Thyroid gland (tissue), 4 donors: ENCODE results near the gene XRCC5.

Experiments used
- CTCF ChIP-seq, 6 experiments: fragments of 200-600 bp in 3 of 6; fragments of 450-650 bp in 3 of 6; sonication (generic) in 3 of 6; IDR thresholded peaks; one replicate each; pipeline ENCODE4 v1.5.1; 2016 to 2019; ENCODE audit warnings: antibody characterized with exemption in 6 of 6, mild to moderate bottlenecking in 2 of 6, inconsistent platforms in 1 of 6, moderate library complexity in 1 of 6
- POLR2A ChIP-seq, 2 donors: fragments of 450-650 bp; IDR thresholded peaks; one replicate each; pipeline ENCODE4 v1.6.1; 2017; ENCODE audit warnings: antibody characterized with exemption in 2 of 2, mild to moderate bottlenecking in 2 of 2, moderate library complexity in 1 of 2

GRCh38 chr2:216142540-216142939 lies 33.4 kb downstream of the XRCC5 start:
- TF ChIP-seq CTCF (IDR thresholded peaks at IDR 0.05) (no peak), POLR2A (IDR thresholded peaks at IDR 0.05) (no peak)
